Measurements from ENCODE around the gene GPR146. TPM values are rescaled to one million over a fixed set of nuclear protein-coding genes. Genes with fewer than 3 reads are reported as not detected.

GPR146 gene
- total and polyA plus RNA-seq, 9 of the 15 experiments (the other 6 are each of a cell fraction or from before 2014, with no cell fraction given): 0.22 to 3.6 (median 0.64) TPM; not detected in 2

DNA sequence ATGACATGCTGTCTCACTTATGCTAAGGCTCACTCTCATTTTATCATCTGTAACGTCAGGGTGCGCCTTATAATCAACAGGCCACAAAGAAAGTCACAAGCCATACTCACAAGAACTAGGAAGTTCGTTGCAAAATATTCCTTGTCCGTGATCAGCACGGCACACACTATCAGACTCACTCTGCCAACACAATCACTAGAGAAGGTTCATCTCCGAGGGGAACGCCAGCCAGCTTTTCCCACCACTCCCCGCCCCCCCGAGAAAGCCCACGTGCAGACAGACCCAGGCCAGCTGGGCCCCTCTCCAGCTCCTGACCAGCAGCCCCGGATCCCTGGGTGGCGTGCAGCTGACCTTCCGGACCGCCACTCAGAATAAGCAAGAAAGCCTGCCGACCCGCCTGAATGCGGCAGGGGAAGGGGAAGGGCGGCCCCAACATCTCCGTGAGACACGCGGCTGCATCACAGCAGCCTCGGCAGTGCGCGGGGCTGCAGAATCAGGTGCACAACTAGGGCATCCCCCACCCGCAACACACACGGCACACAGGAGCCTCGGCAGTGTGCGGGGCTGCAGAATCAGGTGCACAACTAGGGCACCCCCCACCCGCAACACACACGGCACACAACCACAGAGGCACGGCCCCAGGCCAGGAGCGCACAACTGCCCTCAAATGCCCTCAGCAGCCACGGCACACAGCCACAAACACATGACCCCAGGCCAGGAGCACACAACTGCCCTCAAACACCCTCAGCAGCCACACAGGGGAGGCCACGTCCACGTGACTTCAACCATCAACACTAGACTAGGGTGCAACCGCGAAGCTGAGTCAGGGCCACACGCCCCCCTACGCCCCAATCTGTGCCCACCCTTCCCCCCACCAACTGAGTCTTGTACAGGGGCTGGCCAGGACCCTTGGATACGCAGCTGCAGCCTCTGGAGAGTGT, 2.5 kb upstream of the GPR146 start (continued):
- no peak for TF ChIP-seq KLF10 (CRISPR knock-in tag; IDR thresholded peaks at IDR 0.05)
- peak; percentile 9; the same call in 1 of the 2 replicates for TF ChIP-seq ZBTB7A (IDR thresholded peaks at IDR 0.05; ENCODE audit: borderline replicate concordance, control insufficient read depth, low read depth, low read length)
- no peak for TF ChIP-seq LARP7 (IDR thresholded peaks at IDR 0.05)
- TF ChIP-seq BRD9 (IDR thresholded peaks at IDR 0.05; ENCODE audit: low read depth, partially characterized antibody): no peak
- no peak for TF ChIP-seq FOXA1 (IDR thresholded peaks at IDR 0.05; ENCODE audit: borderline replicate concordance)
- no peak for TF ChIP-seq HMG20B (CRISPR knock-in tag; IDR thresholded peaks at IDR 0.05)
- TF ChIP-seq CAMTA2 (CRISPR knock-in tag; conservative IDR thresholded peaks at IDR 0.05): no peak
- no peak for TF ChIP-seq GTF2F1 (IDR thresholded peaks at IDR 0.05; ENCODE audit: low read depth, low read length)
- TF ChIP-seq GATAD2A (IDR thresholded peaks at IDR 0.05): no peak
- no peak for TF ChIP-seq GMEB1 (CRISPR knock-in tag; IDR thresholded peaks at IDR 0.05)
- TF ChIP-seq E2F4 (CRISPR knock-in tag; IDR thresholded peaks at IDR 0.05; ENCODE audit: low read depth): no peak
- TF ChIP-seq, protein P1, sequence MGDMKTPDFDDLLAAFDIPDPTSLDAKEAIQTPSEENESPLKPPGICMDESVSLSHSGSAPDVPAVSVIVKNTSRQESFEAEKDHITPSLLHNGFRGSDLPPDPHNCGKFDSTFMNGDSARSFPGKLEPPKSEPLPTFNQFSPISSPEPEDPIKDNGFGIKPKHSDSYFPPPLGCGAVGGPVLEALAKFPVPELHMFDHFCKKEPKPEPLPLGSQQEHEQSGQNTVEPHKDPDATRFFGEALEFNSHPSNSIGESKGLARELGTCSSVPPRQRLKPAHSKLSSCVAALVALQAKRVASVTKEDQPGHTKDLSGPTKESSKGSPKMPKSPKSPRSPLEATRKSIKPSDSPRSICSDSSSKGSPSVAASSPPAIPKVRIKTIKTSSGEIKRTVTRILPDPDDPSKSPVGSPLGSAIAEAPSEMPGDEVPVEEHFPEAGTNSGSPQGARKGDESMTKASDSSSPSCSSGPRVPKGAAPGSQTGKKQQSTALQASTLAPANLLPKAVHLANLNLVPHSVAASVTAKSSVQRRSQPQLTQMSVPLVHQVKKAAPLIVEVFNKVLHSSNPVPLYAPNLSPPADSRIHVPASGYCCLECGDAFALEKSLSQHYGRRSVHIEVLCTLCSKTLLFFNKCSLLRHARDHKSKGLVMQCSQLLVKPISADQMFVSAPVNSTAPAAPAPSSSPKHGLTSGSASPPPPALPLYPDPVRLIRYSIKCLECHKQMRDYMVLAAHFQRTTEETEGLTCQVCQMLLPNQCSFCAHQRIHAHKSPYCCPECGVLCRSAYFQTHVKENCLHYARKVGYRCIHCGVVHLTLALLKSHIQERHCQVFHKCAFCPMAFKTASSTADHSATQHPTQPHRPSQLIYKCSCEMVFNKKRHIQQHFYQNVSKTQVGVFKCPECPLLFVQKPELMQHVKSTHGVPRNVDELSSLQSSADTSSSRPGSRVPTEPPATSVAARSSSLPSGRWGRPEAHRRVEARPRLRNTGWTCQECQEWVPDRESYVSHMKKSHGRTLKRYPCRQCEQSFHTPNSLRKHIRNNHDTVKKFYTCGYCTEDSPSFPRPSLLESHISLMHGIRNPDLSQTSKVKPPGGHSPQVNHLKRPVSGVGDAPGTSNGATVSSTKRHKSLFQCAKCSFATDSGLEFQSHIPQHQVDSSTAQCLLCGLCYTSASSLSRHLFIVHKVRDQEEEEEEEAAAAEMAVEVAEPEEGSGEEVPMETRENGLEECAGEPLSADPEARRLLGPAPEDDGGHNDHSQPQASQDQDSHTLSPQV (IDR thresholded peaks at IDR 0.05): 0 out of 2 replicates have a peak, but pooled peaks have one; percentile 14
- TF ChIP-seq TEAD2 (tag; IDR thresholded peaks at IDR 0.05): no peak
- TF ChIP-seq GABPB1 (CRISPR knock-in tag; IDR thresholded peaks at IDR 0.05): no peak
- TF ChIP-seq FOSL1 (tag; conservative IDR thresholded peaks at IDR 0.05): no peak
- TF ChIP-seq NFYB (IDR thresholded peaks at IDR 0.05; ENCODE audit: extremely low read depth, insufficient read length): no peak
- TF ChIP-seq TAF9B (IDR thresholded peaks at IDR 0.05; ENCODE audit: partially characterized antibody): no peak
